Retinal pigment epithelial cell (primary cell): Measurements from ENCODE around the gene ANTKMT.

Experiments
- DNase-seq: peaks from one replicate; pipeline ENCODE4 v3.0.0-alpha.2; 2010; ENCODE audit warnings: low read depth
- H3K4me3 ChIP-seq: 2 replicates; pipeline ENCODE4 v1.5.1; 2011; ENCODE audit warnings: mild to moderate bottlenecking, low read length, control low read depth, moderate library complexity
- TF ChIP-seq, protein P1 (sequence below): conservative IDR thresholded peaks from 2 replicates; pipeline ENCODE4 v1.5.1; 2011; ENCODE audit warnings: low read depth, low read length, control low read depth, inconsistent platforms

The ANTKMT gene

DNA sequence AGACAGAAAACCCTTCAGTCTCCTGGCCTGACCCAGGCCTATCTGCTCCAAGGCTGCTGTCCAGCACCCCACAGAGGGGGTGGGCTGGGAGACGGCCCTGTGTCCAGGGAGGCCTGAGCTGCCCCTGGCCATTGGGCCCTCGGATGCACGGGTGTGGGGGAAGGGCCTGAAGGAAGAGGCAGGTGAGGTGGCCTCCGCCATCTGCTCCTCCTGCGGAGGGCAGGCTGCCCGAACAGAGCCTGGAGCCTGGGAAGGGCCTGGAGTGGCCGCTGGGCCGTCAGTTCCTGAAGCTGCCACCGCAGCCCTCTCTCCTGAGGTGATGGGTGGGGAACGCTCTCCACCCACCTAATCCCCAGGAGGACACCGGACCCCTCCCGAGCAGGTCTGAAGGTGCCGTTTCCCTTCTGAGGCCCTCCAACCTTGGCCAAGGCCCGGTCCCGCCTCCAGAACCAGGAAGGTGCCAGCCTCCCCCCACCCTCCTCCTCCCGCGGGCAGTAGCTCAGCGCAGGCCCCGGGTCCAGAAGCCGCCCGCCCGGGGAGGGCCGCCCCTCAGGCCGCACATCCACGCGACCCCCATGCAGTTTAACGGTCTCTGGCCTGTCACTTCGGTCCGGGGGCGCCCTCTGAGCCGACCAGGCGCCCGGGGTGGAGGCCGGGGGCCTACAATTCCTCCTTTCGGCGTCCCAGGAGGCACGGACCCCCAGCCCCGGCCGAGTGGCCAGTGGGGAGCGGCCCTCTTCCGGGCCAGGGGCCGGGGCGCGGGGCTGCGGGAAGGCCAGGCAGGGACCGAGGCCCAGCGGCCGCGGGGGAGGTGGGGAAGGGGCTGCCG is 16.2 kb upstream of the ANTKMT start:
- no peak overlapping the region for H3K4me3 ChIP-seq
- TF ChIP-seq, protein P1, sequence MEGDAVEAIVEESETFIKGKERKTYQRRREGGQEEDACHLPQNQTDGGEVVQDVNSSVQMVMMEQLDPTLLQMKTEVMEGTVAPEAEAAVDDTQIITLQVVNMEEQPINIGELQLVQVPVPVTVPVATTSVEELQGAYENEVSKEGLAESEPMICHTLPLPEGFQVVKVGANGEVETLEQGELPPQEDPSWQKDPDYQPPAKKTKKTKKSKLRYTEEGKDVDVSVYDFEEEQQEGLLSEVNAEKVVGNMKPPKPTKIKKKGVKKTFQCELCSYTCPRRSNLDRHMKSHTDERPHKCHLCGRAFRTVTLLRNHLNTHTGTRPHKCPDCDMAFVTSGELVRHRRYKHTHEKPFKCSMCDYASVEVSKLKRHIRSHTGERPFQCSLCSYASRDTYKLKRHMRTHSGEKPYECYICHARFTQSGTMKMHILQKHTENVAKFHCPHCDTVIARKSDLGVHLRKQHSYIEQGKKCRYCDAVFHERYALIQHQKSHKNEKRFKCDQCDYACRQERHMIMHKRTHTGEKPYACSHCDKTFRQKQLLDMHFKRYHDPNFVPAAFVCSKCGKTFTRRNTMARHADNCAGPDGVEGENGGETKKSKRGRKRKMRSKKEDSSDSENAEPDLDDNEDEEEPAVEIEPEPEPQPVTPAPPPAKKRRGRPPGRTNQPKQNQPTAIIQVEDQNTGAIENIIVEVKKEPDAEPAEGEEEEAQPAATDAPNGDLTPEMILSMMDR, result no peak
- DNase-seq, result no peak

DNA sequence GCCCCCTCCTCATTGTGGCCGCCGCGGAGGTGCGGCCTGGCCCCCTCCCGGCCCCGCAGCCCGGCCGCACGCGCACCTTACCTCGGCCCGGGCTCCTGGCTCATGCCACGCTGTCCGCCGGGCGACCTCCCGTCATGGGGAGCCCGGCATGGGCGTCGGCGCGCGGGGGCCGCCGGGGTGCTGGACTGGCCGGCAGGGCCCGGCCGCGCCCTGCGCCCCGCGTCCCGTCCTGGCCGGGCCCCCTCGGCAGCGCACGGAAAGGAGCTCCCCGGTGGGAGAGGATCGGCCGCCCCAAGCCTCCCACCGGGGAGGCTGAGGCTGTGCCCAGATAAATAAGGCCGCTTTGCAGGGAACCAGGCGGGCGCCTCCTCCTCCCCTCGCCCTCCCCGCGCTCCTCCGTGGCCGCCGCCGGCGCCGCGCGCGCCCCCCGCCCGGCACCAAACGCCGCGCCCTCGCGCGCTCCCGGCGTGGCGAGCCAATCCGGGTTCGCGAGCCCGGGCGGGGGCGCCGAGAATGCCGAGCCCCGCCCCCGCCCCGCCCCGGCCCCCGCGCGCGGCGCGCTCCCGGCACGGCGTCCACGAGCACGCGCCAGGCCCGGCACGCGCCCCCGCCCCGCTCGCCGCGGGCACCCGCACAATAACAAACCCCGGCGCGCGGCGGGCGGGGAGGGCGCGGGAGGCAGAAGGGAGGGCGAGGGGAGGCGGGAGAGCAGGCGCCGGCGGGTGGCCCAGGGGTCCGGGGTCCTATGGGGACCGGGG is 15.3 kb upstream of the ANTKMT start, which contains the start of gene FBXL16:
Gene FBXL16 (minus strand): TSS at position 371 of the 758 bp plus-strand sequence. CDS start 8,396 bp downstream, outside the sequence.
- no peak within 1 kb of the TSS for H3K4me3 ChIP-seq
- TF ChIP-seq, protein P1, result no peak
- DNase-seq, result no peak

GRCh38 chr16:706189-707061 is 14.5 kb upstream of the ANTKMT start:
- TF ChIP-seq, protein P1, result no peak
- no peak overlapping the region for H3K4me3 ChIP-seq
- no peak for DNase-seq

DNA sequence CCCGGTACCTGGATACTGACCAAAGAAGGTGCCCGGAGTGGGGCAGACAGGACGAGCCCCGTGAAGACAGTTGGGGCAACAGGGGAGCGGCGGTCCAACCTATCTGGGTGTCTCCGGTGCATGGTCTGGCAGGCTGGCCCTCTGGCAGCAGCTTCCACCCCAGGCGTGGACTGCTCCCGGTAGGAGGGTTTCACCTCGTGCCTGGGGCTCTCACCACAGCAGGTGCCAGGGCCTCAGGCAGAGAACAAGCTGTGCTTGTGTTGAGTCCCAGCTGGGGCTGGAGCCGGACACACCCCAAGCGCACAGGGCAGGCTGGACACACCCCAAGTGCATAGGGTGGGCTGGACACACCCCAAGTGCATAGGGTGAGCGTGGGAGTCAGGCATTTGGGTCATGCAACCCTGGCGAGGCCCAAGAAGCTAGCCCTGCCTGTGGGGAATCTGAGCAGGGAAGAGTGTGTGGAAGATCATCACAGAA is 13.8 kb upstream of the ANTKMT start:
- no peak overlapping the region for H3K4me3 ChIP-seq
- TF ChIP-seq, protein P1, result no peak
- DNase-seq, result no peak

DNA sequence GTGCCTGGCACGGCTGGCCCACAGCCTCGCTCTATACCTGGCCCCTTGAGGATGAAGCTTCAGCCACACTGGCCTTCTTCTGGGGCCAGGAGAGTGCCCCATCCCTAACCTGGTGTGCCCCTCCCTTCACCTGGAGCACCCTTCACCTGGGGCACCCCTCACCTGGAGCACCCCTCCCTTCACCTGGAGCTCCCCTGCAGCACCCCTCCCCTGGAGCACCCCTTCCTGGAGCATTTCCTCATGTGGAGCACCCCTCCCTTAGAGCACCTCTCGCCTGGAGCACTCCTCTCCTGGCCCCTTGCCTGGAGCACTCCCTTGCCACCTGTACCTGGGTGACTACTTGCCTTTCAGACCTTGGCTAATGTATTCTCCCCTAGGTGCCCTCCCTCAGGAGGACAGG is 12.9 kb upstream of the ANTKMT start:
- no peak for DNase-seq
- H3K4me3 ChIP-seq, result no peak overlapping the region
- TF ChIP-seq, protein P1, result no peak

- no peak overlapping the region for H3K4me3 ChIP-seq
- TF ChIP-seq, protein P1, result no peak
- no peak for DNase-seq
Observed at GRCh38 chr16:708959-709358, 12.0 kb upstream of the ANTKMT start.
